Hepatocyte (in vitro differentiated cells): ENCODE measurements around the gene WNT1. TPM values are rescaled to one million over a fixed set of nuclear protein-coding genes. Genes with fewer than 3 reads are reported as not detected.

ENCODE experiments used
- DNase-seq: peaks from one replicate; pipeline ENCODE4 v3.0.0-alpha.2; 2016; ENCODE audit warnings: low spot score
- H2AFZ ChIP-seq: fragments of 200-600 bp; sonication (generic); 2 replicates; pipeline ENCODE4 v1.6.0; 2016; ENCODE audit warnings: antibody characterized with exemption, mild to moderate bottlenecking
- H3K27ac ChIP-seq: fragments of 200-600 bp; sonication (generic); 2 replicates; pipeline ENCODE4 v1.5.1; 2016; ENCODE audit warnings: mild to moderate bottlenecking
- H3K27me3 ChIP-seq: fragments of 200-600 bp; sonication (generic); 2 replicates; pipeline ENCODE4 v1.6.1; 2016
- H3K36me3 ChIP-seq: fragments of 200-600 bp; sonication (generic); replicated peaks from 2 replicates; pipeline ENCODE4 v1.5.1; 2016; ENCODE audit warnings: low read depth; ENCODE audit not compliant: insufficient read depth
- H3K4me1 ChIP-seq: fragments of 200-600 bp; sonication (generic); 2 replicates; pipeline ENCODE4 v1.5.1; 2016; ENCODE audit warnings: mild to moderate bottlenecking, moderate library complexity; ENCODE audit not compliant: insufficient read depth
- H3K4me2 ChIP-seq: fragments of 200-600 bp; sonication (generic); 2 replicates; pipeline ENCODE4 v1.6.0; 2016
- H3K4me3 ChIP-seq: fragments of 200-600 bp; sonication (generic); 2 replicates; pipeline ENCODE4 v1.5.1; 2016; ENCODE audit warnings: mild to moderate bottlenecking
- H3K79me2 ChIP-seq: fragments of 200-600 bp; sonication (generic); 2 replicates; pipeline ENCODE4 v1.6.0; 2017; ENCODE audit warnings: mild to moderate bottlenecking
- H3K9me2 ChIP-seq: fragments of 200-600 bp; sonication (generic); replicated peaks from 2 replicates; pipeline ENCODE4 v1.6.0; 2017; ENCODE audit warnings: mild to moderate bottlenecking; ENCODE audit not compliant: insufficient read depth
- H3K9me3 ChIP-seq: fragments of 200-600 bp; sonication (generic); 2 replicates; pipeline ENCODE4 v1.5.1; 2016; ENCODE audit warnings: low read depth, mild to moderate bottlenecking
- H4K20me1 ChIP-seq: fragments of 200-600 bp; sonication (generic); 2 replicates; pipeline ENCODE4 v1.6.0; 2016; ENCODE audit warnings: mild to moderate bottlenecking; ENCODE audit not compliant: insufficient read depth, poor library complexity, severe bottlenecking
- CTCF ChIP-seq: fragments of 200-600 bp; sonication (generic); IDR thresholded peaks from 2 replicates; pipeline ENCODE4 v1.5.1; 2016; ENCODE audit warnings: antibody characterized with exemption, mild to moderate bottlenecking; ENCODE audit not compliant: poor library complexity
- EZH2 ChIP-seq: fragments of 200-600 bp; sonication (generic); IDR thresholded peaks from 2 replicates; pipeline ENCODE4 v1.6.1; 2016; ENCODE audit warnings: antibody characterized with exemption, mild to moderate bottlenecking, borderline replicate concordance
- EZH2phosphoT487 ChIP-seq: fragments of 200-600 bp; sonication (generic); IDR thresholded peaks from one replicate; pipeline ENCODE4 v1.6.1; 2018; ENCODE audit warnings: antibody characterized with exemption, mild to moderate bottlenecking, low read depth, moderate library complexity; ENCODE audit not compliant: unreplicated experiment, severe bottlenecking
- WGBS: methylation state at CpG from one replicate; pipeline ENCODE4 v1.1.6; 2016; ENCODE audit warnings: low lambda C conversion rate; ENCODE audit errors: missing lambda C conversion rate; 5-methylcytosine and 5-hydroxymethylcytosine counted together
- polyA plus RNA-seq: library from polyadenylated mRNA; unstranded; fragments of >200 nt; fragmentation: Nextera tagmentation; extraction: Ambion mirVana; gene quantifications from 2 replicates; pipeline ENCODE4 v1.2.1, GENCODE V29; 2016
- total RNA-seq: library from RNA; depleted of rRNA; stranded (reverse); fragments of >200 nt; gene quantifications from 2 replicates; pipeline ENCODE4 v1.2.3, GENCODE V29; 2014

The WNT1 gene
- total and polyA plus RNA-seq, 2 experiments from 2014 or later: not detected

- Histone ChIP-seq H3K27me3 (no peaks in the 10 kb centered on the region), H3K4me3 (no peak overlapping the region), H3K4me2 (no peak overlapping the region), H3K36me3 (no peaks in the 10 kb centered on the region), H2AFZ (no peak overlapping the region), H3K79me2 (no peaks in the 10 kb centered on the region), H3K27ac (no peak overlapping the region), H4K20me1 (no peaks in the 10 kb centered on the region), H3K9me2 (no peaks in the 10 kb centered on the region), H3K9me3 (no peaks in the 10 kb centered on the region), H3K4me1 (no peaks in the 10 kb centered on the region)
- no peak for DNase-seq
- TF ChIP-seq CTCF (no peak), EZH2 (no peak), EZH2phosphoT487 (no peak)
- WGBS: 62% methylated on average over 1 of the region's 1 CpG
These were observed 30.8 kb downstream of the WNT1 start for GRCh38 chr12:49008943-49009342.

DNA sequence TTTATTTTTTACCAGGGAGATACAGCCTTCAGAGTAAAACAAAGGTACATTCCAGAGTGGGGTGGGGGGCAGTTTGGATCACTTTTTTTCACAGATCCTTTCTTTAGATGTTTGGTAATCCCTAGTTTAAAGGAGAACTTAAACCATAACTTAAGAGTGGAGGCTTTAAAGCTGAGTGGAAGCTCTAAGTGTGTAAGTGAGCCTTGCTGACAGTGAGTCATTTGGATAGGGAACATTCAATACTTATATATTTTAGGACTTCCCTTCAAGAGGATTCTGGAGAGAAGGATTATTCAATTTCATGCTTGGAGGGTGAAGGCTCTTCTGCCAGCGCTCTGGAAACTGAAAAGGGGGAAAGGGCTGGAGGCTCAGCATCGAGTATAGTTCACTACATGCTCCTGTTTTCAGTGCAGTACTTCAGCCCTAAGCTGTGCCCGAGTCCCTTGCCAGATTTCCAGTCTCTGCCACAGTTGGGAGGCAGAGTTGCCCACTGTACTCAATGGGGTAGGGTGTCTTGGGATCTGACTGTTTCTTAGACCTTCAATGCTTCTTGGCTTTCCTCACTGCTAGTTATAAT, 32.1 kb downstream of the WNT1 start:
- no peaks in the 10 kb centered on the region for H4K20me1 ChIP-seq
- H3K9me3 ChIP-seq: no peaks in the 10 kb centered on the region
- no peak for DNase-seq
- H2AFZ ChIP-seq: no peak overlapping the region
- 96% methylated on average over 3 of the region's 3 CpGs for WGBS
- TF ChIP-seq EZH2: no peak
- TF ChIP-seq CTCF: no peak
- no peak for TF ChIP-seq EZH2phosphoT487
- H3K27me3 ChIP-seq: no peaks in the 10 kb centered on the region
- no peak overlapping the region for H3K4me3 ChIP-seq
- H3K27ac ChIP-seq: no peak overlapping the region
- H3K36me3 ChIP-seq: no peaks in the 10 kb centered on the region
- H3K4me1 ChIP-seq: no peaks in the 10 kb centered on the region
- H3K4me2 ChIP-seq: no peak overlapping the region
- H3K9me2 ChIP-seq: no peaks in the 10 kb centered on the region
- peaks cover 1% of the 10 kb centered on the region for H3K79me2 ChIP-seq

DNA sequence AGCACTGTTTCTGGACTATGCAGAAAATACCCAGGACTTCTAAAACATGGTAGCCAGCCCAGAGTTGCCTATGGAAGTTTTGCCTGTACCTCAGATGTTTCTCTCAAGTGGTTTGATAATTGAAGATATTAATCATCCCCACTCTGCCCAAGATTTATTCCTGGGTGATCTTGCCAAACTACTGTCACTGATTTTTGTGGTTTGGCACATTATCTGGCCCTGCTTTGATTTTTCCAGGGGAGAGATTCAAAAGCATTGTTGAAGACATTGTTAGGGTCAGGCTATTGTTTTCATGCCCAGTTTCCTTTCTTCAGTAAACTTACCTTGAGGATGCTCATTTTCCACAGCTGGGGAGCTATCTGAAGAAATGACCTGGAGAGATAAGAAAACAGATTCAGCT, 34.6 kb downstream of the WNT1 start:
- H4K20me1 ChIP-seq: no peaks in the 10 kb centered on the region
- no peak overlapping the region for H3K4me2 ChIP-seq
- H3K79me2 ChIP-seq: peaks cover 20% of the 10 kb centered on the region
- no peak for DNase-seq
- TF ChIP-seq EZH2 (no peak), EZH2phosphoT487 (no peak), CTCF (no peak)
- peaks cover 9% of the 10 kb centered on the region for H3K4me1 ChIP-seq
- H3K4me3 ChIP-seq: no peak overlapping the region
- H3K9me2 ChIP-seq: no peaks in the 10 kb centered on the region
- H3K27ac ChIP-seq: no peak overlapping the region
- H3K27me3 ChIP-seq: no peaks in the 10 kb centered on the region
- no peaks in the 10 kb centered on the region for H3K9me3 ChIP-seq
- H2AFZ ChIP-seq: no peak overlapping the region
- no peaks in the 10 kb centered on the region for H3K36me3 ChIP-seq

DNA sequence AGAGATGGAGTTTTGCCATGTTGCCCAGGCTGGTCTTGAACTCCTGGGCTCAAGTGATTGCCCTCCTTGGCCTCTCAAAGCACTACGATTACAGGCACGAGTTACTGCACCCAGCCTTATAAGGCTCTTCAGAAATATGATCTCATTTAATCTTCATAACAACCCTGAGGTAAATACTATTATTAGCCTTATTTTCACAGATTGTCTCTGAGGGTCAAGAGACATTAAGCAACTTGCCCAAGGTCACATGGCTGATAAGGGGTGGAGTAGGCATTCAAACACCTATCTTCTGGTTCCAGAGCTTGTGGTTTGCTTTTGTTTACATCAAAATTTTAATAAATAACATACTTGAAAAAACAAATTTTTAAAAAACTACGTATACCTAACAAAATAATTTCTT, 35.3 kb downstream of the WNT1 start:
- DNase-seq: no peak
- 96% methylated on average over 3 of the region's 3 CpGs for WGBS
- H3K79me2 ChIP-seq: peaks cover 20% of the 10 kb centered on the region

More for the DNA sequence above, 35.3 kb downstream of the WNT1 start:
- H3K9me2 ChIP-seq: no peaks in the 10 kb centered on the region
- no peaks in the 10 kb centered on the region for H3K9me3 ChIP-seq
- no peaks in the 10 kb centered on the region for H3K27me3 ChIP-seq
- H3K4me2 ChIP-seq: no peak overlapping the region
- H4K20me1 ChIP-seq: no peaks in the 10 kb centered on the region
- H3K36me3 ChIP-seq: no peaks in the 10 kb centered on the region
- H3K4me3 ChIP-seq: no peak overlapping the region
- H3K4me1 ChIP-seq: peaks cover 9% of the 10 kb centered on the region
- H2AFZ ChIP-seq: no peak overlapping the region
- TF ChIP-seq EZH2phosphoT487: no peak
- TF ChIP-seq CTCF: no peak
- TF ChIP-seq EZH2: no peak
- H3K27ac ChIP-seq: no peak overlapping the region
